Breast epithelium (tissue), 4 donors: ENCODE measurements around the gene CRTC3. TPM values are rescaled to one million over a fixed set of nuclear protein-coding genes. Genes with fewer than 3 reads are reported as not detected.

Experiments
- DNase-seq, 2 donors: peaks; one replicate each; pipeline ENCODE4 v3.0.0-alpha.2; 2019; ENCODE audit warnings: low spot score in 2 of 2
- H3K27ac ChIP-seq, 2 donors: fragments of 200-600 bp; sonication (generic) in 1 of 2; one replicate each; pipeline ENCODE4 v1.5.1; 2016 to 2019; ENCODE audit warnings: mild to moderate bottlenecking in 1 of 2
- H3K27me3 ChIP-seq, 2 donors: fragments of 200-600 bp; sonication (generic) in 1 of 2; one replicate each; pipeline versions ENCODE4 v1.5.1 to v1.6.0; 2017 to 2019; ENCODE audit warnings: control low read depth in 1 of 2, mild to moderate bottlenecking in 1 of 2
- H3K36me3 ChIP-seq: fragments of 200-600 bp; one replicate; pipeline ENCODE4 v1.5.1; 2019
- H3K4me1 ChIP-seq, 2 donors: fragments of 200-600 bp; sonication (generic); one replicate each; pipeline ENCODE4 v1.5.1; 2016 to 2019; ENCODE audit warnings: control low read depth in 1 of 2
- H3K4me3 ChIP-seq, 3 donors: fragments of 200-600 bp; sonication (generic); 1 replicate in 2 of 3; 2 replicates in 1 of 3; pipeline ENCODE4 v1.5.1; 2016 to 2019; ENCODE audit warnings: mild to moderate bottlenecking in 3 of 3, moderate library complexity in 2 of 3
- H3K9me3 ChIP-seq, 2 donors: fragments of 200-600 bp; sonication (generic) in 1 of 2; one replicate each; pipeline ENCODE4 v1.5.1; 2016 to 2019; ENCODE audit warnings: control low read depth in 1 of 2
- POLR2A ChIP-seq: fragments of 450-650 bp; IDR thresholded peaks from one replicate; pipeline ENCODE4 v1.6.1; 2016; ENCODE audit warnings: antibody characterized with exemption, mild to moderate bottlenecking, moderate library complexity
- POLR2AphosphoS5 ChIP-seq, 3 donors: sonication (generic); formaldehyde crosslinking; IDR thresholded peaks; one replicate each; pipeline ENCODE4 v1.6.1; 2017; ENCODE audit warnings: antibody characterized with exemption in 3 of 3
- intact Hi-C: fragments of 100-400 bp; cut with DNase I; formaldehyde crosslinking; loops from one replicate; pipeline ENCODE4 v1.15.1; 2023; ENCODE audit warnings: low total_unique reads
- total RNA-seq, 3 donors: library from RNA; depleted of rRNA; stranded (reverse); fragments of >200 nt; gene quantifications; one replicate each; pipeline ENCODE4 v1.1.0, GENCODE V29; 2016
- TF ChIP-seq, protein P1 (sequence below), 3 donors: fragments of 450-650 bp; IDR thresholded peaks; one replicate each; pipeline ENCODE4 v1.5.1; 2016 to 2017; ENCODE audit warnings: antibody characterized with exemption in 3 of 3, mild to moderate bottlenecking in 3 of 3, moderate library complexity in 3 of 3

The CRTC3 gene
- total RNA-seq, 3 donors from 2014 or later, result 29.4 to 40.6 (median 36.2) TPM

DNA sequence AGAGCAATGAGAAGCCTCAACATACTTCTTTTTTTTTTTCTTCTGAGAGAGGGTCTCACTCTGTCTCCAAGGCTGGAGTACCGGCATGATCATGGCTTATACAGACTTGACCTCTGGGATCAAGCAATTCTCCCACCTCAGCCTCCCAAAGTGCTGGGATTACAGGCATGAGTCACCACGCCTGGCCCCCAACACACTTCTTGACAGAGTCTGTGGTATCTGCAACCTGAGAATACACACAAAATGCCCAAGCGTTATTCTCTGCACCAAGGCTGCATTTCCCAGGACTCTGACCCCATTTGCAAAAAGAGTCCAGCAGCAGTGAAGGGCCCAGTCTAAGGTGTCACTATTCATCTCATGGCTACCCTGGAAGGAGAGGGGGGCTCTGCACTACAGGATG lies 144.8 kb downstream of the CRTC3 start:
- Histone ChIP-seq H3K4me3 (no peak overlapping the region), H3K9me3 (no peaks in the 10 kb centered on the region), H3K27me3 (no peaks in the 10 kb centered on the region), H3K4me1 (no peaks in the 10 kb centered on the region), H3K27ac (no peak overlapping the region), H3K36me3 (no peaks in the 10 kb centered on the region)
- DNase-seq, result no peak
- TF ChIP-seq, protein P1, sequence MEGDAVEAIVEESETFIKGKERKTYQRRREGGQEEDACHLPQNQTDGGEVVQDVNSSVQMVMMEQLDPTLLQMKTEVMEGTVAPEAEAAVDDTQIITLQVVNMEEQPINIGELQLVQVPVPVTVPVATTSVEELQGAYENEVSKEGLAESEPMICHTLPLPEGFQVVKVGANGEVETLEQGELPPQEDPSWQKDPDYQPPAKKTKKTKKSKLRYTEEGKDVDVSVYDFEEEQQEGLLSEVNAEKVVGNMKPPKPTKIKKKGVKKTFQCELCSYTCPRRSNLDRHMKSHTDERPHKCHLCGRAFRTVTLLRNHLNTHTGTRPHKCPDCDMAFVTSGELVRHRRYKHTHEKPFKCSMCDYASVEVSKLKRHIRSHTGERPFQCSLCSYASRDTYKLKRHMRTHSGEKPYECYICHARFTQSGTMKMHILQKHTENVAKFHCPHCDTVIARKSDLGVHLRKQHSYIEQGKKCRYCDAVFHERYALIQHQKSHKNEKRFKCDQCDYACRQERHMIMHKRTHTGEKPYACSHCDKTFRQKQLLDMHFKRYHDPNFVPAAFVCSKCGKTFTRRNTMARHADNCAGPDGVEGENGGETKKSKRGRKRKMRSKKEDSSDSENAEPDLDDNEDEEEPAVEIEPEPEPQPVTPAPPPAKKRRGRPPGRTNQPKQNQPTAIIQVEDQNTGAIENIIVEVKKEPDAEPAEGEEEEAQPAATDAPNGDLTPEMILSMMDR (IDR thresholded peaks at IDR 0.05), result no peak
- TF ChIP-seq POLR2AphosphoS5 (IDR thresholded peaks at IDR 0.05), result no peak
- no peak for TF ChIP-seq POLR2A
- intact Hi-C loops, result no loop called here

DNA sequence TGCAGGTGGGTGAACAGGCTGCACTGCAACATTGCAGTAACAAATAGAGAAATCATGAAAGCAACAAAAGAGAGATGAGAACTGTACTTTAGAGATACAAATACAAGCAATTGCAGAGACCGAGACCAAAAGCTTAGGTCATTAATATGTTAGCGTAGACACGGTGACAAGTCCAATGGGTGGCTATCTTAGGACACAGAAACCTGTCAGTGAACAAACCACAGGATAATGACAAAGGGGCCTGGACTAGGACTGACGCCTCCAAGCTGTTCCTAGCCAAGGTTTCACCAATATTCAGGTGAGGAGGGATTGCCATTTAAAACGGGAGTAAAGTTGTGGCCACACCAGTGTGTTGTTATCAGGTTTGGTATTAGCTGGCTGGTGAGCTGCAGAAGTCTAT lies 145.7 kb downstream of the CRTC3 start:
- Histone ChIP-seq H3K4me3 (no peak overlapping the region), H3K27me3 (no peaks in the 10 kb centered on the region), H3K9me3 (no peaks in the 10 kb centered on the region), H3K4me1 (no peaks in the 10 kb centered on the region), H3K36me3 (no peaks in the 10 kb centered on the region), H3K27ac (no peak overlapping the region)
- intact Hi-C loops, result no loop called here
- TF ChIP-seq POLR2AphosphoS5 (IDR thresholded peaks at IDR 0.05) (no peak), POLR2A (no peak)
- TF ChIP-seq, protein P1 (IDR thresholded peaks at IDR 0.05), result no peak
- DNase-seq, result no peak

- Histone ChIP-seq H3K4me3 (no peak overlapping the region), H3K27me3 (no peaks in the 10 kb centered on the region), H3K36me3 (no peaks in the 10 kb centered on the region), H3K9me3 (no peaks in the 10 kb centered on the region), H3K27ac (no peak overlapping the region), H3K4me1 (no peaks in the 10 kb centered on the region)
- intact Hi-C loops, result no loop called here
- DNase-seq, result no peak
- no peak for TF ChIP-seq POLR2A
- no peak for TF ChIP-seq POLR2AphosphoS5 (IDR thresholded peaks at IDR 0.05)
- TF ChIP-seq, protein P1 (IDR thresholded peaks at IDR 0.05), result no peak
These were observed 148.4 kb downstream of the CRTC3 start for GRCh38 chr15:90677807-90678790.

DNA sequence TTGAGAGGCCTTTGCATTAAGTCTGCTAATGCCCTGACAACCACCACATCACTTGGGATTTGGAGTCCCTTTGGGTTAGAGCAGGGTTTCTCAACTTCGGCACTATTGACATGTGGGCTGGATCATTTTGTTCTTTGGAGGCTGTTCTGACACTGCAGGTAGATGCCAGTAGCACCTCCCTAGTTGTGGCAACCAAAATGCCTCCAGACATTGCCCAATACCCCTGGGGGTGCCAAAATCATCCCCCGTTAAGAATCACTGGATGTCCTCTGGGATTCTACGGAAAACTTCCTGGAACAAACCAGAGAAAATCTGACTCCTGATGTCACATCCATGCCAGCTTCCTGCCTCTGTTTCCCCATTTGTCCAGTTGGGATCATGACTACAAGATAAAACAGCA lies 150.2 kb downstream of the CRTC3 start:
- no peak overlapping the region for H3K4me3 ChIP-seq
- no peaks in the 10 kb centered on the region for H3K27me3 ChIP-seq
- no peaks in the 10 kb centered on the region for H3K9me3 ChIP-seq
- no peaks in the 10 kb centered on the region for H3K36me3 ChIP-seq
- intact Hi-C loops, result no loop called here
- peak overlapping the region; percentile 48 to 66 for H3K27ac ChIP-seq
- TF ChIP-seq, protein P1 (IDR thresholded peaks at IDR 0.05), result no peak
- TF ChIP-seq POLR2AphosphoS5 (IDR thresholded peaks at IDR 0.05), result peak in 1 of 3 donors; percentile 30
- no peaks in the 10 kb centered on the region for H3K4me1 ChIP-seq
- DNase-seq, result no peak

GRCh38 chr15:90680371-90680935 lies 150.7 kb downstream of the CRTC3 start:
- H3K27me3 ChIP-seq, result no peaks in the 10 kb centered on the region
- no peaks in the 10 kb centered on the region for H3K36me3 ChIP-seq
- H3K27ac ChIP-seq, result peak overlapping the region; percentile 70 to 77
- no peak overlapping the region for H3K4me3 ChIP-seq
- intact Hi-C loops, result no loop called here
- DNase-seq, result no peak
- H3K9me3 ChIP-seq, result no peaks in the 10 kb centered on the region
- TF ChIP-seq POLR2AphosphoS5 (IDR thresholded peaks at IDR 0.05) (no peak), POLR2A (no peak)
- TF ChIP-seq, protein P1 (IDR thresholded peaks at IDR 0.05), result no peak
- H3K4me1 ChIP-seq, result no peaks in the 10 kb centered on the region
